Germinal center (tissue), 1 donor: ENCODE measurements around the gene RPL10.
A peak's percentile ranks its signal among the peaks of the same experiment; 100 is the strongest.

Experiments
- DNase-seq: peaks from one replicate; pipeline ENCODE4 v3.0.0; 2012; ENCODE audit warnings: mixed read lengths, low spot score

The RPL10 gene

DNA sequence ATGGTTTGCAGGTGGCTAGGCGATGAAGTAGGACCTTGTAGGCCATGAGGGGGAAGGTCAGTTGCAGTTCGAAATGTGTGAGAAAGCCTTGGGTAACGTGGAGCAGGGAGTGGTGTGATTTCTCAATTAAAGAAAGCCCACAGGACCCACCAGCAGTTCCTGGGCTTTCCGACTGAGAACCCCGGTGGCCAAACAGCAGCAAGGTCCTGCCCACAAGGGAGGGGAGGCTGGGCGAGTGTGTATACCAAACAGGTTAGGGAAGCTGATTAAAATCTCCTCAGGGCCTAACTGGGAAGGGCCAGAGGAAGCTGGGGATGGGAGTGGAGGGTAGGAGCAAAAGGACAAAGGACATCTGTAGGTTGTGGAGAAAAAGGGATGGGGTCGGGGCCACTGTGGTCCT lies 32.7 kb downstream of the RPL10 start:
- DNase-seq: no peak

DNA sequence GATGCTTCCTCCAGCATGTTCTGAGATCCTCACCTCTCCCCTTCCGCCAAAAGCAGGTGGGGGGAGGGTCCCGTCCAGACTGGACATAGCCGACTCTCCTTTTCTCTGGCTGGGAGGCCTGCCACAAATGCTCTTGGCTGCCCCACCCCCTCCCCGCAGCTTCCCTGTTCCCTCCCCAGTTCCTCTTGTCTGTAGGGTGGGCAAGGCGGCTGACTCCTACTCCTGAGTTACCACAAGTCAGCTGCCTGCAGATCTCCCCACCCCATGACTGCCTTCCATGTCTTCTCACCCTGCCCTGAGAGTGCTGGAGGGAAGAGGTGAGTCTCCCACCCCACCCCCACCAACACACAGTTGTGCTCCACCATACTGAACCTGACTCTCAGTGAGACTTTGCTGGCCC lies 33.2 kb downstream of the RPL10 start:
- DNase-seq: no peak

DNA sequence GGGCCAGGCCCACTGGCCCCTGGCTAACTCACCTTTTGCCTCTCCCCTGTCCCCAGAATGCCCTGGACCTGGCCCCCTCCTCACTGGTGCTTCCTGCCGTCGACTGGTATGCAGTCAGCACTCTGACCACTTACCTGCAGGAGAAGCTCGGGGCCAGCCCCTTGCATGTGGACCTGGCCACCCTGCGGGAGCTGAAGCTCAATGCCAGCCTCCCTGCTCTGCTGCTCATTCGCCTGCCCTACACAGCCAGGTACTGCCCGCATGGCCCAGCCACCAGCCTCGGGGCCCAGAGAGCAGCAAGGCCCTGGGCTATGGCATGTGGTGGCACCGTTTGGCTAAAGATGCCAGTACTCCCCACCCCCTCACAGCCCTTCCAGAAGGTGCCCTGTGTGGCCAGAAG lies 34.0 kb downstream of the RPL10 start:
- no peak for DNase-seq

DNA sequence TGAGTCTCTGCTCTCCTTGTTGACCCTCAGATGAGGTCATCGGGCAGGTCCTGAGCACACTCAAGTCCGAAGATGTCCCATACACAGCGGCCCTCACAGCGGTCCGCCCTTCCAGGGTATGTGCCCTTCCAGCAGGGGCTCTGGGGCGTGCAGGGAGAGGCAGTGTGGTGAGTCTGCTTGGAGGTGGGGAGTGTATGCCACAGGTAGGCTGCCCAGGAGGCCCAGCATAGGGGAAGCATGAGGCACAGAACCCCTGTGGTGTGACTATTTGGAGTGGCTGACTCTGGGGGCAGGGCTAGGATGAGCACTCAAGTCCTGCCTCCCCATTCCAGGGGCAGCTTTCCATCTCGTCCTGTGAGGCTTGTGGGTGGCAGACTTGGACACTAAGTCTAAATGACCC lies 35.4 kb downstream of the RPL10 start:
- no peak for DNase-seq

DNA sequence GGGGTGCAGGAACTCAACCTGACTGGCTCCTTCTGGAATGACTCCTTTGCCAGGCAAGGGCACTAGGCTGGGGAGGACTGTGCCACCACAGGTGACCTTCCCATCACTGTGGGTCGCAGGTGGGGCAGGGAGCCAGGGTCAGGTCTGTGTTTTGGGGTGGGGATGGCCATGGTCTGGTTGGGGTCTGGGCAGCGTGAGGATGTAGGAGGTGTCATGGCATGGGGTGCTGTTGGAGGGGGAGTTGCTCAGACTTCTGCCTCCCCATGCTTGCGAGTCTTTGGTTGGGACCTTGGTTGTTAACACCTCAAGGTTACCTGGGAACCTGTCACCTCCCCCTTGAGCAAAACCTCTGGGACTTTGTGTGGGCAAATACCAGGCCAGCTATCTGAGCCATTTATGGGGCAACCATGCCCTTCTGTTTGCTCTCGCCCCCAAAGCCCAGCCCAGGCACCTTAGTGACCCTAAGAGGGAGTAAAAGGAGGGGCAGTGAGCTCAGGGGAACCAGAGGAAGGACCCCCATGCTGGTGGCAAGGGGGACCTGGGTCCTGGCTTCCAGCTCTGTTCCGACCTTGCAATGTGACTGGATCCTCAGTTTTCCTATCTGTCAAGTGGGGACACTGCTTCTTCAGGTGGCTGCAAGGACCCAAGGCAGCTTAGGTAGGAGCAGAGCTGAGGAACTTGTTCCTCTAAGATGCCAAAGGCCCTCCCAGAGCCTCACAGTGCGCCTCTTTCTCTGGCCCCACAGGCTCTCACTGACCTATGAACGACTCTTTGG lies 36.4 kb downstream of the RPL10 start:
- no peak for DNase-seq

DNA sequence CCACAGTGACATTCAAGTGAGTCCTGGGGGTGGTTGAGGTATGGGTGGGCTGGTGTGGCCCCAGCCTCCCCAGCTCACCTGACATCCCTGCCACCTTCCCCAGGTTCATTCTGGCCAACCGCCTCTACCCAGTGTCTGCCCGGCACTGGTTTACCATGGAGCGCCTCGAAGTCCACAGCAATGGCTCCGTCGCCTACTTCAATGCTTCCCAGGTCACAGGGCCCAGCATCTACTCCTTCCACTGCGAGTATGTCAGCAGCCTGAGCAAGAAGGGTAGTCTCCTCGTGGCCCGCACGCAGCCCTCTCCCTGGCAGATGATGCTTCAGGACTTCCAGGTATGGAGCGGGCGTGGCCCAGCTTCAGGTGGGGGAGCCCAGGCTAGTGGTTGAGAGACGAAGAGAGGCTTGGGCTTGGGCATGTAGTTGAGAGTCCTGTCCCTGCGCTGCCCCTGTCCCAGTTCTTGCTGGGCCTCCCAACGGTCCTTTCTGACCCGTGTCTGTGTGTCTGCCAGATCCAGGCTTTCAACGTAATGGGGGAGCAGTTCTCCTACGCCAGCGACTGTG lies 37.1 kb downstream of the RPL10 start:
- DNase-seq: no peak

DNA sequence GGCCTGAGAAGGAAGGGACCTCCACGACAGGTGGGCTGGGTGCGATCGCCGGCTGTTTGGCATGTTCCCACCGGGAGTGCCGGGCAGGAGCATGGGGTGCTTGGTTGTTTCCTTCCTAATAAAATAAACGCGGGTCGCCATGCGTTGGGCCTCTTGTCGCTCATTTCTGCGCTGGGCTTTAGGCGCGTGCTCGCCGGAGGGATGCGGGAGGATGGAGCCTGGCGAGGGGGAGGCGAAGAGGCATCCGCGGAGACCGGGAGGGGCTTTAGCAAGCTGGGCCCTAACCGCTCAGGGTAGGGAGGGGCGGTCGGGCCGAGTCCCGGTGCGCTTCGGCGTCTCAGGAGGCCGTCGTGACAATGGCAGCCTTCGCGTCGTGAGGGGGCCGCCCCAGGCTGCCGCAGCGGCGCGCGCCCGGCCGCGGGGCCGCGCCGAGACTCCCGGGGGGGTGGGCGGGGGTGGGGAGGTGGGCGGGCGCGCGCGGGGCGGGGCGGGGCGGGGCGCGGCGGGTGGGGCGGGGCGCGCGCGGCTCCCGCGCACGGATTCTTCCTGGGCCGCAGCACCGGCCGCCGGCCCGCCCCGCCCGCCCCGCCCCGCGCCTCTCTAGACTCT lies 38.3 kb downstream of the RPL10 start:
- peak; percentile 84 for DNase-seq

DNA sequence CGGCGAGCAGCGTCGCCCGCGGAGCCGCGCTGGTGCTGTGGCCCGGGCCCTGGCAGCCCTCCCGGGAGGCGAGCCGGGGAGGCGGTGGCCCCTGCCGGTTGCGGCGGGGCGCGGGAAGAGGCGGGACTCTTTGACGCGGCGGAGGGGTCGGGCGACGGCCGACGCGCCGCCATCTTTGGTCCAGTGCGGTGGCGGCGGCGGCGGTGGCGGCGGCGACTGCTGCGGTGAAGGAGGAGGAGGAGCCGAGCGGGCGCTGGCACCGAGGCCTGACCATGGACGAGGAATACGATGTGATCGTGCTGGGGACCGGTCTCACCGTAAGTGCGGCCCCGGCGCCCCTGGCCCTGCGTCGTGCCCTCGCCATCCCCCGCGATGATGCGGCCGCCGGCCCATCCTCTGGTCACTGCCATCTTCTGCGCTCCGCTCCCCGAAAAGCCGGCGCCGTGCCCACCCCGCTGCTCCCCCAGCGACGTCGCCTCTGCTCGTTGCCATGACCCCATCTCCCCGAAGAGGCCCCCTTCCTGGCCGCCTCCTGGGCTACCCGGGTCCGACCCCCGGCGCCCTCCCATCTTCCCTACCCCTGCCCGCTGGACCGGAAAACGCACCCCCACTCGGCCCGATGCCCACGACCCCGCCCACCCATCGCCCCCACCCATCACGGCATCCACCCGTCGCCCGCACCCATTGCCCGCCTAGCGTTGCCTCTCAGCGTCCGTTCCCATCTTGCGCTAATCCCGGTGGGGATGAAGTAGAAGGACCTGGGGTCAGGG lies 39.0 kb downstream of the RPL10 start, which contains the start of gene GDI1:
Gene GDI1 (plus strand): TSS at position 172 of the 770 bp plus-strand sequence. CDS start 101 bp downstream, at position 273.
- DNase-seq: peak; percentile 54

DNA sequence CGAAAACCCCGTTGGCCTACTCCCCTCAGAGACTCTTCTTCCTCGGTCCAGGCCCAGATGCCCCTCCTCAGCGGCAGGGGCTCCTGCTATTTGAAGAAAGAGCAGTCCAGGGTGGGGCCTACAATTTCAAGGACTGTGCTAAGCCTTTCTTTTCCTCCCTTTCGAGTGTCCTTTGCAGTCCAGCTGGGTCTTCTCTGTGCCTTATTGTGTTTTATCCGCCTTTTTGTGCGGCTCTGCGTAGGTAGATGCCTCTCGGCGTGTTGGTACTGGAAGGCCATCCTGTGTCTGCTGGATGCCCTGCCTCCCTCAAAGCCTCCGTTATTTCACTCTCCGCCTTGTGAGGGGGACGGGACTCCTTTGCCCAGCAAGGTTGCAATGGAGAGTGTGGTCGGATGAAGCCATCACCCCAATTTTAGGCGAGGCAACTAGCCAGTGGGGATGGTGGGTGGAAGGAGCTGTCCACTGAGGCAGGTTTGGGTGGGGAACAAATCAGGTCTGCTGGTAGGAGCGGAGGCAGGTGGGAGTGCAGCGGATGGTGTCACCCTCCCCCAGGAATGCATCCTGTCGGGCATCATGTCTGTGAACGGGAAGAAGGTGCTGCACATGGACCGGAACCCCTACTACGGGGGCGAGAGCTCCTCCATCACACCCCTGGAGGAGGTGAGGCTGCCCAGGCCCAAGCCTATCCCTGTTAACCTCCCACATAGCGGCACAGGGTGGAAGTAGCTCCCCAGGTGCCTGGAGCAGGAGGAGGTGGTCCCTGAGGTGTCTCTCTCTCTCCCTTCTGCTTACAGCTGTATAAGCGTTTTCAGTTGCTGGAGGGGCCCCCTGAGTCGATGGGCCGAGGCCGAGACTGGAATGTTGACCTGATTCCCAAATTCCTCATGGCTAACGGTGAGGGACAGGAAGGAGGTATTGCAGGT lies 40.1 kb downstream of the RPL10 start:
- DNase-seq: no peak

DNA sequence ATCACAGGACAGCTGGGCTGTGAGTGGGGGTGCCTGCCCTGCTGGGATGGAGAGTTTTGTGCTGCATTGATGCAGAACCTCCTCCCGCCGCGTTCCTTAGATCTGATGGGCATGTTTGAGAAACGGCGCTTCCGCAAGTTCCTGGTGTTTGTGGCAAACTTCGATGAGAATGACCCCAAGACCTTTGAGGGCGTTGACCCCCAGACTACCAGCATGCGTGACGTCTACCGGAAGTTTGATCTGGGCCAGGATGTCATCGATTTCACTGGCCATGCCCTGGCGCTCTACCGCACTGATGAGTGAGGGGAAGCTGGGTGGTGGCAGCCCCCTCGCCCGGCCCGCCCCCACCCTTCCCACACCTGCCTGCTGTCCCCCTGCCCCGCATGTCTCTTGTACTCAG lies 41.7 kb downstream of the RPL10 start:
- DNase-seq: no peak

DNA sequence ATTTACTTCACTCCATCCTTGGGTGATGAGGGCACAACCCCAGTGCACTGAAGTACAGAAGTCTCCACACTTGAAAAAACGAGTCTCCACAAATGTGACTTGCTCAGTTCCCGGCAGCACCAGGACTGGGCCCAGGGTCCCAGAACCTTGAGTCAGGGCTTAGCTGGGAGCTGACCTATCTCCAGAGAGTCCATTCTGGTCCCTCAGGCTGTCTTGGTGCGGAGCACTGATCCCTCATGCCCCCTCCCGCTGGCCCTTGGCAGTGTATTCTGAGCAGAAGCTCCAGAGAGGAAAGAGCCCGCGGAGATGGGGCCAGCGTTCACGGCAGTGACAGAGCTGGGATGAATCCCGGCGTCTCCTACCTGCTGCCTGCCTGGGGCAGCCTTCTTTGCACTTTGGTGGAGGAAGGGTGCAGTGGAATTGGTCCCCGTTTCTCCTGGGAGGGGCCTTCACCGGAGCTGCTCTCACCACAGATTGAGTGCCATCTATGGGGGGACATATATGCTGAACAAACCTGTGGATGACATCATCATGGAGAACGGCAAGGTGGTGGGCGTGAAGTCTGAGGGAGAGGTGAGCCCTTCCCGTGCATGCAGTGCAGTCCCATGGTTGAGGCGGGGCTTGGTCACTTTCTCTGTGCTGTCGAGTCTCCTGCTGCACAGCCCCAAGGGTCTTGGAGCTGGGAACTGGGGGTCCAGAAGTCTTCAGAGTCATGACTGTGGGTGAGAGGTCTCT lies 42.6 kb downstream of the RPL10 start:
- no peak for DNase-seq

DNA sequence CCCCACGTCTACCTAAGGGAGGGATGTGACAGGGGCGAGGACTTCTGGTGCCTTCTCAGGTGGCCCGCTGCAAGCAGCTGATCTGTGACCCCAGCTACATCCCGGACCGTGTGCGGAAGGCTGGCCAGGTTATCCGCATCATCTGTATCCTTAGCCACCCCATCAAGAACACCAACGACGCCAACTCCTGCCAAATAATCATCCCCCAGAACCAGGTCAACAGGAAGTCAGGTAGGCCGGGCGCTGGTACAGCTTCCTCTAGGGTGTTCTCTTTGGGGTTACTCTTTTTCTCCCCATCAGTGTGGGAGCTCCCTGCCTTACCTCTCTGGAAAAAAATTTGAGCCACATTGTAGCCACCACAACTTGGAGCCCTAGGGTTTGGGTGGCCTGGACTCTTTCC lies 43.4 kb downstream of the RPL10 start:
- no peak for DNase-seq

DNA sequence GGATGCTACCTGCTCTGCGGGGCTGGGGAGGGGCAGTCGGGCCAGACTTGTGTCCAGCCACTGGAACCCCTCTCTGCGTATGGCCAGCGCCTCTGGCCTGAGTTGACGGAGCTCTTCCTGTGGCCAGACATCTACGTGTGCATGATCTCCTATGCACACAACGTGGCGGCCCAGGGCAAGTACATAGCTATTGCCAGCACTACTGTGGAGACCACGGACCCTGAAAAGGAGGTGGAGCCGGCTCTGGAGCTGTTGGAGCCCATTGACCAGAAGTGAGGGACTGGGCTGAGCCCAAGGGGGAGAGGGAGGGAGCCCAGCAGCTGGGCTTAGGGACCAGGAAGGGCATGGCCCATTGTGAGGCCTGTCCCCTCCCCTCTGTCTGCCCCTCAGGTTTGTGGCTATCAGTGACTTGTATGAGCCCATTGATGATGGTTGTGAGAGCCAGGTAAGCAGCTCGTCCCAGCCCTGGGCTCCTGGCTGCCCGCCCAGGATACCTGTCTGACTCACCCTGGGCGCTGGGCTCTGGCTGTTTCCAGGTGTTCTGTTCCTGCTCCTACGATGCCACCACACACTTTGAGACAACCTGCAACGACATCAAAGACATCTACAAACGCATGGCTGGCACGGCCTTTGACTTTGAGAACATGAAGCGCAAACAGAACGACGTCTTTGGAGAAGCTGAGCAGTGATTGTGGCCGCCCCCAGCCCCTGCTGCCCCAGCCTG lies 44.0 kb downstream of the RPL10 start:
- no peak for DNase-seq

DNA sequence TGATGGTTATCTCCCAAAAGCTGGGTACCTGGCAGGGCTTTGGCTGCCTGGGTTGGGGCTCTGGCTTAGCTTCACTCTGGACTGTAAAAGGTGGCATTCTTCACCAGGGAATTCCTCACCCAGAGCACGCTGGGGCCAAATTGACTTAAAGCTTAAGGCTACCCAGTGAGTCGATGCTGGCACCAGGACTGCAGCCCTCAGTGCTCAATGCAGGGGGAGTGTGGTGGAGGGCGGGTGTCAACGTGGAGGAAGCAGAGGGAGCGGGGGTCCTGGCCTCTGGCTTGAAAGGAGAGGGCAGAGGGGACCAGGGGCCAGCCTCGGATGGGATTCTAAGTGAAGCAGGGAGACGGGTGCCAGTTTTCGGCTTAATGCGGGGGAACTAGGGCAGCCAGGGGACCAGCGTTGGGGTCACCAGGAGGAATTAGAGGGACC lies 45.3 kb downstream of the RPL10 start:
- no peak for DNase-seq

DNA sequence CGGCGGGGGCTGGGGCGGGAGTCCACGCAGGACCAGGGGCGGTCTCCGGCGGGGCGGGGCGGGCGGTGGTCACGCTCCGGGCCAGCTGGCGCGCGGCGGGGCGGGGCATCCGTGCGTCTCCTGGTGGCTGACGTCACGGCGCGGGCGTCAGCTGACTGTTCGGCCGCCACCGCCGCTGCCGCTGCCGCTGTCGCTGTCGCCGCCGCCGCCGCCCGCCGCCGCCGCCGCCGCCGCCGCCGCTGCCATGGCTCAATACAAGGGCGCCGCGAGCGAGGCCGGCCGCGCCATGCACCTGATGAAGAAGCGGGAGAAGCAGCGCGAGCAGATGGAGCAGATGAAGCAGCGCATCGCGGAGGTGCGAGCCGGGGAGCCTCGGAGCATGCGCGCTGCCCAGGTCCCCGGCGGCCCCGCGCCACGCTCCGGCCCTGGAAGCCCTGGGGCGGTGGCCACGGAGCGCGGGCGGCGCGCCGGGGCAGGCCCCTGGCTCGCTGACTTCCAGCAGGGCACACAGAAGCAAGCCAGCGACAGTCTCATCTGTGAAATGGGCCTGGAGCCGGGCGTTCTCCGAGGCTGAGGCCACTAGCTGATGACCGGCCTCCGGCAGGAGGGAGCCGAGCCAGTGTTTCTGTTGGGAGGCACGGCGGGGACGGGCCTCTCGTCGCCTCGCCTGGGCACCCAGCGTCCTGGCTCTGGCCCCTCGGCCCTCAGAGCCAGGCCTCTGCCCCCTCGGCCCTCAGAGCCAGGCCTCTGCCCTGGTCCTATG lies 46.0 kb downstream of the RPL10 start, which contains the start of gene FAM50A:
Gene FAM50A (plus strand): TSS at position 150 of the 763 bp plus-strand sequence. CDS start 95 bp downstream, at position 245.
- DNase-seq: peak; percentile 80

DNA sequence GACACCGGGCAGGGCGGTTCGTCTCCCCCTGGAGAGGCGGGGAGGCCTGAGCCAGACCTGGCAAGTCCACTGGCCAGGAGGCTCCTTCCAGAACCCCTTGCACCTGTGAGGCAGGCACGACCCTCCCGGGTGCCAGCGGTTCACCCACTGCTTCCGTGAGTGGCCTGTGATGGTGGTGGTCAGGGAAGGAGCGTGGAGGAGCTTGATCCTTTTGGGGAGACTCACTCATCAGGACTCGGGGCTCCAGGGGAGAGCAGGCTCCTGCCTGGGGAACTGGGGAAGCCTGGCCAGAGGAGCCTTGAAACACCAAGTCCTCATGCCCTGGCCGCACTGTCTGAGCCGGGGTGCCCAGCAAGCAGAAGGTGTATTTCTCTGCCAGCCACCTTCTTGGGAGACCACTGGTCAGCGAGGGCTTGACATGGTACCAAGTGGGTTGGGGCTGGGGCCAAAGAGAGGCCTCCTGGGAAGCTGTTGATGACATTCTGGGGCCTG lies 46.6 kb downstream of the RPL10 start:
- DNase-seq: no peak

DNA sequence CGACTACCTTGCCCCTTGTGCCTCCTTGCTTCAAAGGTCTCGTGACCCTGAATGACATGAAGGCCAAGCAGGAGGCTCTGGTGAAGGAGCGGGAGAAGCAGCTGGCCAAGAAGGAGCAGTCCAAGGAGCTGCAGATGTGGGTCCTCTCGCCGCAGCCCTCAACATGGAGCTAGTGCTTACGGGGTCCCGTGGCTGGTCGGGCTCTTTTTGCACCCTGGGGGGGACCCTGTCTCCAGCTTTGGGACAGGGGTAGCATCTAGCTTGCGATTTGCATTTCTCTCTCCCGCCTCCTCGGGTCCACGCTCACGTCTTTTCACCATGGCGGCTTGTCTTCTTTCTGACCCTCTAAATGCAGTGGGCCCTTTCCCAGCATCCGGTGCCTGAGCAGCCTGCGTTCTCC lies 47.6 kb downstream of the RPL10 start:
- DNase-seq: no peak

DNA sequence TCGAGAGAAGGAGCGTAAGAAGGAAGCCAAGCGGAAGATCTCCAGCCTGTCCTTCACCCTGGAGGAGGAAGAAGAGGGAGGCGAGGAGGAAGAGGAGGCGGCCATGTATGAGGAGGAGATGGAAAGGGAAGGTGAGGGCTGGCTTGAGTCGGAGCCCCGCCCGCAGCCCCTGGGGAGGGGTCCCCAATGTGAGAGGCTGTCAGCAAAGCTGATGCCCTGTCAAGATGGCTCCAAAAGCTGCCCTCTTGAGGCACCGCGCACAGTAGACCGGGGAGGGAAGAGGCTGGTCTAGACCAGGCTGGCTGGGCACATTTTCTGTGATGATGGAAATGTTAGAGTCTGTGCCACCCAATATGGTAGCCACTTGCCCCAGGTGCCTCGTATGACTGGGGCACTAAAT lies 48.3 kb downstream of the RPL10 start:
- DNase-seq: no peak

DNA sequence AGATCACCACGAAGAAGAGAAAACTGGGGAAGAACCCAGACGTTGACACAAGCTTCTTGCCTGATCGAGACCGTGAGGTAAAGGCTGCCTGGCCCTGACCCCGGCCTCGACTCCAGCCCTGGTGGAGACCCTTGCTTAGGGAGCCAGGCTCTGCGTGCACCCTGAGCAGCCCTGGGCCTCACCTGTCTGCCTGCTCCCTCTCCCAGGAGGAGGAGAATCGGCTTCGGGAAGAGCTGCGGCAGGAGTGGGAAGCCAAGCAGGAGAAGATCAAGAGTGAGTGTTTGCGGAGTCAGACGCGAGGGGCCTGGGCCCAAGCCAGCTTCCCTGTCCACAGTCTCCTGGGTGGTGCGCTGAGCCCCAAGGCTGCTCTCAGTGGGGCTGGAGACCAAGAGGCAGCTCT lies 50.3 kb downstream of the RPL10 start:
- no peak for DNase-seq
